Activated naive CD4-positive, alpha-beta T cell treated with anti-CD3 and anti-CD28 coated beads, Interleukin-2, amount 10 ng/mL, durations not matched to agents 7 days and 5 days (primary cell): ENCODE results near the gene GPANK1.
A peak's percentile ranks its signal among the peaks of the same experiment; 100 is the strongest.

Source experiments
- CTCF ChIA-PET: fragments of 350-600 bp; sonication (Branson Sonifier 250); formaldehyde crosslinking; loops from one replicate; lab custom pipeline; 2021; ENCODE audit warnings: antibody characterized with exemption; lab: Charles Lee
- DNase-seq: peaks from one replicate; pipeline ENCODE4 v3.0.0-alpha.2; 2020
- H3K27ac Mint-ChIP-seq: one replicate; pipeline ENCODE4 v1.8.0; 2021; ENCODE audit warnings: mild to moderate bottlenecking, moderate library complexity, mixed read lengths
- H3K27me3 Mint-ChIP-seq: one replicate; pipeline ENCODE4 v1.8.0; 2021; ENCODE audit warnings: mild to moderate bottlenecking, mixed read lengths
- H3K36me3 Mint-ChIP-seq: one replicate; pipeline ENCODE4 v1.8.0; 2021; ENCODE audit warnings: mixed read lengths
- H3K4me1 Mint-ChIP-seq: one replicate; pipeline ENCODE4 v1.8.0; 2021; ENCODE audit warnings: mixed read lengths
- H3K4me3 Mint-ChIP-seq: one replicate; pipeline ENCODE4 v1.8.0; 2021; ENCODE audit warnings: mild to moderate bottlenecking, moderate library complexity, mixed read lengths
- H3K9me3 Mint-ChIP-seq: one replicate; pipeline ENCODE4 v1.8.0; 2021; ENCODE audit warnings: mixed read lengths

GPANK1 gene

DNA sequence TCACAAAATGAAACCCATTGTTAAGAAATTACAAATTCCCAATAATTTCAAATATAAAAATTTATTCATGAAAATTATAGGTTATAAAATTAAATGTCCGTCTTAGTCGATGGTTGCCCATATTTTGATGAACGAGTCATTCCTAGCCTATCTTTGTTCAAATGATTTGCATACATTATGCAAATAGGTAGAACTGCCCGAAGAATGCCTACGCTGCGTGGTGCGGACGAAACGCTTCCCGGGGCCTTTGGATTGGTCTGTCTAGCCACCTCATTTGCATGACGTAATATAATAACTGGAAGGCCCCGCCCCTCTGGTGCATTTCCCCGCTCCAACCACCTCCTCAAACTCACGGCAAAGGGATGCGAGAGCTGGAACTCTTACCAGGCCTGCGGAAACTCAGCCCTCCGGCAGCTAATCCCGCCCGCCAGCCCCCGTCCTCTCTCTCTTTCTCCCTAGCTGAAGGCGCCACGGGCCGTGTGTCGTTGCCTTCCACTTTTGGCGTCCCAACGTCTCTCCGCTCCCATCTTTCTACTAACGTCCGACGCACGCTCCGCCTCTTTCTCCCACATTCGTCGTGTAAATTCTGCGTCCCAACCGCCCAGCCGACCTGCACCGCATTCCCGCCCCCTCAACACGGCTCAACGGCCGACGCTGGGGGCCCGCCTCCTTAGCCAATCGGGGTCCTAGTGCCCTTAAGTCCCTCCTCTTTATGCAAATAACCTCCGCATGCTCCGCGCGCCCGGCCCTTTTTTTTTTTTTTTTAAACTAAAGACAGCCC is 44.8 kb downstream of the GPANK1 start:
- H3K36me3 Mint-ChIP-seq, result peaks cover 41% of the 10 kb centered on the region
- H3K4me3 Mint-ChIP-seq, result peak overlapping the region; percentile 91
- peaks cover 58% of the 10 kb centered on the region for H3K4me1 Mint-ChIP-seq
- H3K9me3 Mint-ChIP-seq, result no peaks in the 10 kb centered on the region
- H3K27me3 Mint-ChIP-seq, result no peaks in the 10 kb centered on the region
- peak; percentile 98 for DNase-seq
- H3K27ac Mint-ChIP-seq, result peak overlapping the region; percentile 95
- CTCF ChIA-PET, result no interaction called here

GRCh38 chr6:31617010-31617409 is 47.8 kb downstream of the GPANK1 start:
- Mint-ChIP-seq H3K4me1 (peaks cover 49% of the 10 kb centered on the region), H3K4me3 (peak overlapping the region; percentile 76), H3K27ac (peak overlapping the region; percentile 8), H3K36me3 (peaks cover 19% of the 10 kb centered on the region), H3K9me3 (no peaks in the 10 kb centered on the region), H3K27me3 (no peaks in the 10 kb centered on the region)
- DNase-seq, result no peak
- CTCF ChIA-PET, result interaction anchor here (1.2 to 3.5 kb wide), 3 partner anchors 9 to 19 kb away, joined by 3 to 27 read pairs (median 3); no protein-coding TSS in a partner anchor

GRCh38 chr6:31615748-31616147 is 49.0 kb downstream of the GPANK1 start:
- CTCF ChIA-PET, result interaction anchor here (1.1 to 3.5 kb wide), 4 partner anchors 18 to 121 kb away, joined by 3 to 27 read pairs (median 4); partner anchors contain the start of gene NCR3
- H3K9me3 Mint-ChIP-seq, result no peaks in the 10 kb centered on the region
- H3K36me3 Mint-ChIP-seq, result peaks cover 11% of the 10 kb centered on the region
- H3K4me3 Mint-ChIP-seq, result peak overlapping the region; percentile 76
- H3K27ac Mint-ChIP-seq, result peak overlapping the region; percentile 85
- peaks cover 41% of the 10 kb centered on the region for H3K4me1 Mint-ChIP-seq
- peak; percentile 59 for DNase-seq
- H3K27me3 Mint-ChIP-seq, result peaks cover 7% of the 10 kb centered on the region

- no peaks in the 10 kb centered on the region for H3K9me3 Mint-ChIP-seq
Observed at GRCh38 chr6:31614684-31615578, 49.9 kb downstream of the GPANK1 start, which contains the start of gene AIF1. AIF1 (plus strand) TSS chr6:31615234; CDS start chr6:31615330, 96 bp downstream.

GRCh38 chr6:31614075-31614619 is 50.6 kb downstream of the GPANK1 start:
- Mint-ChIP-seq H3K9me3 (no peaks in the 10 kb centered on the region), H3K27me3 (peaks cover 7% of the 10 kb centered on the region), H3K4me1 (peaks cover 35% of the 10 kb centered on the region), H3K27ac (no peak overlapping the region), H3K36me3 (peaks cover 9% of the 10 kb centered on the region), H3K4me3 (no peak overlapping the region)
- CTCF ChIA-PET, result interaction anchor here (1.3 to 3.5 kb wide), 2 partner anchors 17 to 63 kb away, joined by 5 to 27 read pairs; no protein-coding TSS in a partner anchor
- no peak for DNase-seq

More at GRCh38 chr6:31614684-31615578, 49.9 kb downstream of the GPANK1 start, which contains the start of gene AIF1:
- Mint-ChIP-seq H3K4me3 (peak within 1 kb of the TSS; percentile 76), H3K4me1 (peaks cover 41% of the 10 kb centered on the region), H3K27ac (peak within 1 kb of the TSS; percentile 85), H3K27me3 (peaks cover 7% of the 10 kb centered on the region), H3K36me3 (peaks cover 11% of the 10 kb centered on the region)
- CTCF ChIA-PET, result interaction anchor here (0.7 to 3.5 kb wide), 5 partner anchors 17 to 120 kb away, joined by 3 to 27 read pairs (median 4); partner anchors contain the start of genes ATP6V1G2 and NCR3
- DNase-seq, result no peak
